B cell (primary cell): ENCODE measurements around the gene AGRN.

ENCODE experiments used
- EZH2 ChIP-seq: IDR thresholded peaks from 2 replicates; pipeline ENCODE4 v1.6.1; 2012; ENCODE audit warnings: borderline replicate concordance, low read depth, mild to moderate bottlenecking, moderate library complexity, low read length; ENCODE audit not compliant: insufficient read depth, poor library complexity, severe bottlenecking
- TF ChIP-seq, protein P1 (sequence below): fragments of 200-600 bp; IDR thresholded peaks from one replicate; pipeline ENCODE4 v1.8.0; 2022; ENCODE audit warnings: antibody characterized with exemption, mild to moderate bottlenecking

DNA sequence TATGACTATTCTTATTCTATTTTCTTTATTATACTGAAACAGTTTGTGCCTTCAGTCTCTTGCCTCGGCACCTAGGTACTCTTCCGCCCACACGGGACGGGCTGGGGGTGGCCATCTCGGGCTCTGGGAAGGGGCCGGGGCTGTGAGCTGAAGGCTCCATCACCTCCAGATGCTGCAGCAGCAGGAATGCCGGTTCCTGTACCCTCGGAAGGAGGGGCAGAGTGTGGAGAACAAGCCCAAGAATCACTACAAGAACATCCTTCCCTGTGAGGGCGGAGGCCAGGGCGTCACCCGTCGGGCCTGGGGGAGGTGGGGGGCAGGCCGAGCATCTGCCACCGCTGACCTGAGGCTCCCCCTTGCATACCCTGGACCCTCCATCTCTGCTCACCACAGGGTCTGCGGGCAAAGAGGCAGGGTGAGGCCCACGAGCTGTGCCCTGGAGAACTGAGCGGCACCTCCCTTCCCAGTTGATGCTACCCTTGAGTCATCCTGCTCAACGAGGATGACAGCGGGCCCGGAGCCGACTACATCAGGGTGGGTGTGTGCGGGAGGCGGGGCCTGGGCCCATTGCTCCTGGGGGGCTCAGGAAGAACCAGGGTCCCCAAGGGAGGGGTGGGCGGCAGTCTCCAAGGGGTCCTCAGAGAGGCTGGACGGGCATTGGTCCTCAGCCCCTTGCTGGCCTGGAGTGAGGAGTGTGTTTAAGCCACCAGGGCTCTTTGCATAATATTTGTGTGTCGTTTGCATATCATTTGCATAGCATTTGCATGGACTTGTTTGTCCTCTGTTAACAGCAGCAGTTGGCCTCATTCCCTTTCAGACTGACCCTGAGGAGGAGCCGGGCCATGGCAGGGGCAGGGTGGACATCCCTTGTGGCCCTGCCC, 46.7 kb downstream of the AGRN start:
- TF ChIP-seq, protein P1, sequence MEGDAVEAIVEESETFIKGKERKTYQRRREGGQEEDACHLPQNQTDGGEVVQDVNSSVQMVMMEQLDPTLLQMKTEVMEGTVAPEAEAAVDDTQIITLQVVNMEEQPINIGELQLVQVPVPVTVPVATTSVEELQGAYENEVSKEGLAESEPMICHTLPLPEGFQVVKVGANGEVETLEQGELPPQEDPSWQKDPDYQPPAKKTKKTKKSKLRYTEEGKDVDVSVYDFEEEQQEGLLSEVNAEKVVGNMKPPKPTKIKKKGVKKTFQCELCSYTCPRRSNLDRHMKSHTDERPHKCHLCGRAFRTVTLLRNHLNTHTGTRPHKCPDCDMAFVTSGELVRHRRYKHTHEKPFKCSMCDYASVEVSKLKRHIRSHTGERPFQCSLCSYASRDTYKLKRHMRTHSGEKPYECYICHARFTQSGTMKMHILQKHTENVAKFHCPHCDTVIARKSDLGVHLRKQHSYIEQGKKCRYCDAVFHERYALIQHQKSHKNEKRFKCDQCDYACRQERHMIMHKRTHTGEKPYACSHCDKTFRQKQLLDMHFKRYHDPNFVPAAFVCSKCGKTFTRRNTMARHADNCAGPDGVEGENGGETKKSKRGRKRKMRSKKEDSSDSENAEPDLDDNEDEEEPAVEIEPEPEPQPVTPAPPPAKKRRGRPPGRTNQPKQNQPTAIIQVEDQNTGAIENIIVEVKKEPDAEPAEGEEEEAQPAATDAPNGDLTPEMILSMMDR: no peak
- TF ChIP-seq EZH2: no peak
